HG02798 (cell line): ENCODE data around the gene NHEJ1.

Experiments used
- ATAC-seq: cut with Tn5 transposase; IDR thresholded peaks from one replicate; pipeline ENCODE4 v1.9.1; 2021; ENCODE audit warnings: mild to moderate bottlenecking; ENCODE audit not compliant: unreplicated experiment, poor library complexity

Gene NHEJ1

DNA sequence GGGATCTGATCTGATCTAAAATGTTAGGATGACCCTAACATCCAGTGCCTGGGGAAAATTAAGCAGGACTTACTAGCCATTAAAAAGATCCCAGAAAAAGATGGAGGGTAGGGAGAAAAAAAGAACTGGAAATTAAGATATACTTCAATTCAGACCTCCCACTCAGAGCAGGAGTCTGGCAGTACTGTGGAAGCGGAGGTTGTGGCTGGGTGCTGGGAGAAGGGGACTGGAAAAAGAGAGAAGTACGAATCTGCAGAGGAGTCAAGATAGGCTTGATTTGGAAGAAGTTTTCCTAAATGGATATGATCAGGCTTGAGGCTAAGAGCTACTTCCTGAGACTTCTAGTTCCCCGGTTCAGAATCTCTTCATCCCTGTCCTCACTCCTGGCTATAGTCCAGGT lies 66.4 kb downstream of the NHEJ1 start:
- ATAC-seq: no peak

DNA sequence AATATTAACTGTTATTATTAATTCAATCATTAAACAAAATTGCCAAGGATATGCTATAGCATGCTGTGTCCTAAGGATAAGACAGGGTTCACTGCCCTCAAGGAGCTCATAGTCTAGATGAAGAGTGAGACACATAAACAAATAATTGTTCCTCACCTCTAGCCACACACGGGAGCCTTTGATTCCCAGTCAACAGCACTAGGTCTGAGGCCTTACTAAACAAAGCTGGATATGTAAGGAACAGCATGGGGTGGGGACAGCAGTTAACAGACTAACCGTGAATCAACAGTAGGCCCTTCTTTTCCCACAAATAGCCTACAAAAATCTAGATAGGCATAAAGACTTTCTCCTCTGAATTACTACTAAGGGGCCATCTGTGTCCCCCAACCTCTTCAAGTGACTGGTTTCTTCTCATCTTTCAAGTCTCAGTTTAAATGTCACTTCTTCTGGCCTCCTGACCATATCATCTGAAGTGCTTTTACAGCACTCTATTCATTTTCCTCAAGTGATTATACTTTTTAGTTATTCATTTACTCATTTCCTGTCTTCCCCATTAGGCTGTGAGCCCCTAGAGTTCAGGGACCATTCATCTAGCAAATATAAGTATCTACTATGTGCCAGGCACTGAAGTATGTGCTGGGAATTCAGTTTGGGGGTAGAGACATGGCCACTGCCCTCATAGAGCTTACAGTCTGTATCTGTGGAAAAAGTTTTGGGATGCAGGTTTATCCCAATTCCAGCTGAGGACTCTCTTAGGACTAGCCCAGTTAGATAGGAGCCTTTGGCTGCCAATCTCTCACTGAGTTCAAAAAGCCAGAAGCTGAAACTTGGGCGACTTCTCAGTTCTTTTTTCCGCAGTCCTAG lies 69.9 kb downstream of the NHEJ1 start:
- no peak for ATAC-seq

DNA sequence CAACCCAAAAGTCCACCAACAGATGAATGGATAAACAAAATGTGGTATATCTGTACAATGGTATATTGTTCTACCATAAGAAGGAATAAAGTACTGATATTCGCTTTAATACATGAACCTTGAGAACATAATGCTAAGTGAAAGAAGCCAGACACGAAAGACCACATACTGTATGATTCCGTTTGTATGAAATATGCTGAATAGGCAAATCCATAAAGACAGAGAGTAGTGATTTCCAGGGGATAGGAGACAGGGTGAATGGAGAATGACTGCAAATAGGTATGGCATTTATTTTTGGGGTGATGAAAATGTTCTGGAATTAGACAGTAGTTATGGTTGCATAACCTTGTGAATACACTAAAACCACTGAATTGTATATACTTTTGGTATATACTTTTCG lies 71.3 kb downstream of the NHEJ1 start:
- no peak for ATAC-seq

DNA sequence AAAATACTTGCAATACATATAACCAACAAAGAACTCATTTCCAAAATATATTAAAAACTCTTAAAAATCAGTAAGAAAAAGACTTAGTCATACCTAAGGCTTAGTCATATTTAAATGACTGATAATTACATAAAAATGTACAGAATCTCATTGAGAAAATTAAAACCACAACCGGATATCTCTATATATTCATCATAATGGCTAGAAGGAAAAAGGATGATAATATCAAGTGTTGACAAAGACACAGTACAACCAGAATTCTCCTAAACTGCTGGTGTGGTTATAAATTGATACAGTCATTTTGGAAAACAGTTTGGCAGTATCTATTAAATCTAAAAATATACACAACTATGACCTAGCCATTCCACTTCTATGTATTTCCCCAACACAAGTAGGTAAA lies 72.8 kb downstream of the NHEJ1 start:
- no peak for ATAC-seq

DNA sequence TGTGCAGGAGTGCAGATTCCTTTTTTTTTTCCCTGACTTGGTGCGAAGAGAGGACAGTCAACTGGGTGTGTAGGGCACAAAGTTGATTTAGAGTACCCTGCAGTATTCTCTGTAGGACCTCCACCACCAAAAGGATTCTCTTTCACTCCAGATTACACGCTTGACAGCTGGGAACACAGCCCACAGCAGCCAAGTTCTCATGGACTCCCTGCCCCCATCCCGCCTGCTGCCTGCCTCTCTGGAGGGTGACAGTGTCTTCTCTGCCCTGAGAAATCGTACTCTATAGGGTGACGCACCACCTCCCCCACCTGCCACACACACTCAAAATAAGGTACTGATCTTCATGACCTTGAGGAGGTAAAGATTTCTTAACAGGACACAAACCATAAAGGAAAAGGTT lies 73.3 kb downstream of the NHEJ1 start:
- no peak for ATAC-seq

DNA sequence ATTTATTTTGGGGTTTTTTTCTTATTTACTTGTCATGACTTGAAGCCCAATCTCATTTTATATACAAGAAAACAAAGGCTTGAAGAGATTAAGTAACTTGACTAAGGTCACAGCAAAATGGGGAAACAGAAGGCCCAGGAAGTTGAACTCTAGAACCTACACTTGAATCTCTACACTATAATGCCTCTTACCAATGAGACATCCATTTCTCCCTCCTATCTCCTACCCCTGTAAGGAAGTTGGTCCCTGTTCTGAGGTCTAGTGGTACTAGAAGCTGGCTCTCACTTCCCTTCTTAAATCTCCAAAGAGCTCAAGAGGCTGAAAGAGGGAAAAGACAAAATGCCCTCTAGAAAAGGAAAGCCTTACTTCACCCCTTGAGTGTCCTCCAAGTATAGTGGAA lies 74.4 kb downstream of the NHEJ1 start:
- no peak for ATAC-seq

DNA sequence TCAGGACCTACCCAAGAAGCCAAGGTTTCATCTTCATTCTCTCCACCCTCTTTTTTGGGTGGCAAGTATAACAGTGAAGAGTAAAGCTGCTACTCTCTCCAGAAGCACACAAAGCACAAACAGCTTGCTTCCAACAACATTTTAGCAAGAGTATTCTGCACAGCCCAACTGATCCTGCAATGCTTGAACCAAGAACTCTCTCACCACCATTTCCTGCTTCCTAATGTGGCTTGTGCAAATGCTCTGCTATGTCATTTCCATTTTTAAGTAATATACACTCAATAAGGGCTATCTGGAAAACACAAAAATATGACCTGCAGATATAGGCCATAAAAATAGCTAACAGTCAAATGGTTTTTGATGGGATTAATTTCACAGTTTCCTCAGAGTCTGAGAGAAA lies 75.8 kb downstream of the NHEJ1 start:
- no peak for ATAC-seq

DNA sequence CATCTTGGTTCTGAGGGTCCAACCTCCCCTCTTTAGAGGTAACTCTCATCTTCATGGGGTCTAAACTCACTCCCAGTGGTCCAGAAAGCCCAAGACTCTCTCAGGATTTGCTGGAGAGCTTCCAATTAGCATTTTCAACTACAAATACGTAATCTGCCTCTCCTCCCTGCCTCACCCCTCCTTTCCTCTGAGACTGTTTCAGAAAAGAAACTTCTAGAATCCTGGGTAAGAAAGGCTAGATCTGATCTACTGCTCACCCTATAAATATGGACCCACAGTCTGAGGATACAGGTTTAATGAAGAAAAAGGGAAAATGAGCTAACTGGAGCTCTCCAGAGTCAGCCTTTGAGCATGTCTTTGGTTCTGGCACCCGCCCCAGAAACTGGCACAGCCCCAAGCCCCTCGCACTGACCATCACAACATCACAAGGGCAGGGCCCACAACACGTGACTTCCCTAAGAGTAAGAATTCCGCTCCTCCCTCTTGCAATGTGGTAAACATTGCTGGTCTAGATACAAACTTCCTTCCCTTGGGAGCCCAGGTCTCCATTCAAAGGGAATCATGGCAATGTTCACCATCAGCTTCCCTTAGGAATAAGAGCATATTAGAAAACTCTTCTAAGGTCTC lies 78.2 kb downstream of the NHEJ1 start:
- no peak for ATAC-seq

DNA sequence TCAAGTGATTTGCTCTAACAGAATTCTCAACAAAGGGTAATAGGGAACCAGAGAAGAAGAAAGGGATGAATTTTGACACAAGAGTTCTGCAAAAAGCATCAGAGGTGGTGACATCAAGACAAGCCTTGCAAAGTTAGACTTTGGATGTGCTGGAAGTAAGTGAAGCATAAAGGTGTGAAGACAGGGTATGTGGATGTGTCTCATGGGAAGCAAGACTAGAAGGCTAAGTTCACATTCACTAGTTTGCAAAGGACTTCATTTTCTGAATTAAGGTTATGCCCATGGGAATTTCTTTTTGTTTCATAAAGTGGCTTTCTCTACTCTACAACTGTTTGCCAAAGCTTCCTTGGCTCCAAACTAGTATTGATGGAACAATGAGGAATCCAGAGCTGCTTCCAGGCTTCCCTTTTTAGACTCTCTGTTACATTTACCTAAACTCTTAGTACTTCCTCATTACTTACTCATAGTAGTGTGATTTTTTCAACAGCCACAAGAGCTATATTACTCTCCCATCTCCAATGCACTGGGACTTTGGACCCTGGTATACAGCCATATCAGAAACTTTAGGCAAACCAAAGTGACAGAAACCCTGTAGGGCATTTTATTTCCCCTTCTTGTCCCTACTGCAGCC lies 78.8 kb downstream of the NHEJ1 start:
- no peak for ATAC-seq

DNA sequence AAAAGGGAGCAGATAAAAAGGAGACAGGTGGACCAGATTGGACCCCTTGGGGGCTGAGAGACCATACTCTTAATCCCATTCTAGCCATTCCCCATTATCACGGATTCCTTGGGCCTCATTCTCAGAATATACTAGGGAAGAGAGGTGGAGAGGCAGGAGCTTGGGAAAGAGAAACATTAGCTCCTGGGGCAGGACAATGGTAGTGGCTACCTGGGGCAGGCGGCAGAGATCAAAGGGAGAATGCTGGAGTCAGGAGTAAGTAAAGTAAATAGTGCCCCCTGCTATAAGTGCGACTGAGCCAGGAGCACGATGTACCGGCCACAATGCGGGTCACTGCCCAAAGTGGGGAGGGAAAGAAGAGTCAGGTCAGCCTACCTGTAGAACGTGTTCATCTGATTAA lies 79.5 kb downstream of the NHEJ1 start:
- ATAC-seq: no peak

DNA sequence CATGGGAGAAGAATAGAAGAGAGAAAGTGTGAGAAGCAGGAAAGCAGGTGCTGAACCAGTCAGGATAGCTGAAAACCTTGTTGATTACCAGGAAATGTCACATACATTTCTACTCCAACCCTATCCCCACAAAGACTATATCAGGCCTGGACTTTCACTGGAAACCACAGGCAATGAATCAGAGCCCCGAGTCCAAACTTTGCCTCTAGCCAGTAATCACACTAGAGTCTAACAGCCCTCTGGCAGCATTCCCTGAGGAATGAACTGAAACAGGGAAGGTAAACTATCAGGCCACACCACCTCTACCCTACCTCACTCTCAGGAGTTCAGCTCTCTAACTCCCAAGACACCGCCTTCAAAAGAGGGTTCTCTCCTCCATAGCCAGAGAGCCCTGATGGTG lies 81.2 kb downstream of the NHEJ1 start:
- no peak for ATAC-seq

DNA sequence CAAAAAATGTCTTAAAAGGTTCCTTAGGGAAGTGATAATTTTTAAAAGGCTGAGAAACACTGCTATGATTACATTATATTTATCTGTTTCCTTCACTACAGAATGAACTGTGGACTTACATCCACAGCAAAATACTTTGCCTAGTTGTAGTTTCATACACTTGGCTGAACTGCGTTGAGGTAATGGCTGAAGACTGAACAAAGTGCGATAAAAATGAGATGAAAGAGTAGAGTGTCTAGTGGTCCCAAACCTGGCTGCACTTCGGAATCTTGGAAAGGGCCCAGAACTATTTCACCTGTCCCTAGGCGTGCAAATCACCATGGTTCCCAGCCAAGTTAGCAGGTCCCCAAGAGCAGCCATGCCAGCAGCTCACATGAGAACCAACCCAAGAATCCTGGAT lies 81.7 kb downstream of the NHEJ1 start:
- no peak for ATAC-seq

DNA sequence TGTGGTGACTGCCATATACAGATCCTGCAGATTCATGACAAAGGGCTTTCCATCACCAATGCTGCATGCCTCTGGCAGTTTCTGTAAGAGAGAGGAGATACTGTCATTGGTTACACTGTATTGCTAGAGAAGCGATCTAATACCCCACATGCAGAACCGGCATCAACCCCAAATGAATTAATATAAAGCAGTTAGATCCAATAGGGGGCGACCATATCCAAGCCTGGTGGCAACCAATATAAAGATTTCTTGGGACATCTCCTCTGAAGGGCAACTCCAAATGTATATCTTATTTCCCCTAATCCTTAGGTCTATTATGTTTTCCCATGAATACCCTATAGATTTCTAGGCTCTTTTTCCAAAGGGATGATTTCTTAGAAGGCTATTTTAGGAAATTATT lies 82.5 kb downstream of the NHEJ1 start:
- ATAC-seq: no peak

DNA sequence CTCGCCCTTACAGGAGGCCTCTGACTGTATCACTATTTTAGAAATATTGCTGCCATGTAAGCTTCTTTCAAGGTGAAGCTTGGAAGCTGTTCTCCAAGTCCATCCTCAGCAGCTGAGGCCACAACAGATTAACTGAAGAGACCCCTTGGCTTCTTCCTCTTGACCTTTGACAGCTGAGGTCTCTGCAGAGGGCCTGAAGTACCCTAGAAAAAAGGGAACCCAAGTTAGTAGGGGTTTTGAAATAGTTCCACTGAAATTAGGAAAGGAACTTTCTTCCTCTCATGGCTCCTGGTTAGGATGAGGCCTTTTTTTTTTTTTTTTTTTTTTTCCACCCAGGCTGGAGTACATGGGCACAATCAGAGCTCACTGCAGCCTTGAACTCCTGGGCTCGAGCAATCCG lies 84.4 kb downstream of the NHEJ1 start:
- no peak for ATAC-seq

DNA sequence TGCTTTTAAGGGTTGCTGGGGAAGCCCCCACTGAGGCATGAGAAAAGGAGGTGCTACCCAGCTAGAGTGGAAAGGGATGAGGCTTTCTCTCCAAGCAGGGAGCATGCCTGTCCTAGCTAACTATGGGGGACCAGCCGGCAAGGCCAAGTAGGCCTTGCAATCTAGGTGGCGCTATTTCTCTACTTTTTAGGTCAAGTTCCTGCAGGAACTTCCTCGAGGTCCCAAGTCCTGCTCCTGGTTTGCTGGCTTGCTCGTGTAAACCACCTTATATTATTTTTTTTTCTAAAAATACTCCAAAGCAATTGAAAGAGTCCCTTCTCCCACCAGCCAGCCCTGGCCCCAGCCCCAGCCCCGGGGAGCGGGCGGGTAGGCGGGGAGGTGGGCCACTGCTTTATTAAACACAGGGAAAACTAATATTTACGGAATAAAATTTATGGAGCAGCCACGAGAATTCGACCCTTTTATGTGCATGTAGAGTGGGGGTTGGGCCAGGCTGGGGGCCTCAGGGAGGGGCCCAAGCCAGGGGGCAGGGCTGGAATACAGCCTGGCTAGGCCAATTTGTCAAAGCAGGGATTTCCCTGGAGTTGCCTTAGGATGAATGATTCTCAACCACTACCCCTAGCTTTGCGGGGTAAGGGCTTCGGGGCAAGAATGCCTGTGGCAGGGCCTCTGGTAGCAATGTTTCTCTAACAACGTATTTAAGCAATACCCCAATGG lies 87.0 kb downstream of the NHEJ1 start:
- ATAC-seq: no peak

DNA sequence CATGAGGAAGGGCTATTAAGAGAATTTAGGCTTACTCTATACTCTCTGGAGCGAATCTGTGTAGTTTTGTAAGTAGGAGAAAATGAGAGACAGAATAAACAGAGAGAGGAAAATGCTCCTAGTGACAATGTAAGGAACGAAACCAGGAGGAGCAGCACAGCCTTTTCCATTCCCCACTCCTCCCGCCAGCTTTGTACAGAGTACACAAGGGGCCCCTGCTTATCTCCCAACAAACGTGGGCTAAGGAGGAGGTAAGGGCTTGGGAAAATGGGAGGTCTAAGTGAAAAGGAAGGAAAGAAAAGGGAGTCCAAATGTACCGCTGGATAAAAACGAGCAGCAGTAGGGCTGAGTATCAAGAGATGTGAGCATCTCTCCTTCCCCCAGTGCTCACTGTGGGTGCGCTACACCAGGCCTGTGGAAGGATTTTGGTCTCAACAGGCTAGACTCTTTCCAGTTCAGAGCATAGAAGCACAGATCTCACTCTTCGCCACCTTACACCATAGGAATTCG lies 87.8 kb downstream of the NHEJ1 start:
- no peak for ATAC-seq

DNA sequence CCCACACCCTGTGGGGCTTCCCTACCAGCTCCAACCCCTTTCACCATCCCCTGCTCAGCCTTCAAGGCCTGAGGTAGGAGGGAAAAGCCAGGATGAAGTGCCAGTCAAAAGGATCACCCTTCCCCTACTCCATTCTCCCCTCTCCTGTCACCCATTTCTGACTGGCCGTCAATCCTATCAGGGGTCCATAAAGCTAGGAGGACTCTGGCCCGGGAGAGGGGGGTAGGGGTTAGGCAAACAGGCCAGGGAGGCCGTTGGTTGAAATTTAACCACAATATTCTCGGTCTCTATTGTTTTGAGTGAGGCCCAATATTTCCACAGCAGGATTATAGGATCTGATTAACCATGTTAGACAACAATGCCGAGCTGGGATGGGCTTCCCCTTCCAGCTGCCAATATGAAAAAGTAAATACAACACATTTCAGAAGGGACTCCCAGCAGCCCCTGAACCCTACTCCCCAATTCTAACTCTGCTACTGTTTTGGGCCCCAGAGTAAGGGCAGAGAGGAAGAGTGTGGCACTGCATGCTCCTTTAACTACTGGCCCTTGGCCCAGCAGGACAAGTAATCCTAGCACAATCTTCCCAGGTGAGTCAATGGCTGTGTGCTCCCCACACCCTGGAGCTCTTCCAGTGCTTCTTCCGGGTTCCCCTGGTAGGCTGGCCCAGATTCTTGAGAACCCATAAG lies 89.3 kb downstream of the NHEJ1 start:
- no peak for ATAC-seq

DNA sequence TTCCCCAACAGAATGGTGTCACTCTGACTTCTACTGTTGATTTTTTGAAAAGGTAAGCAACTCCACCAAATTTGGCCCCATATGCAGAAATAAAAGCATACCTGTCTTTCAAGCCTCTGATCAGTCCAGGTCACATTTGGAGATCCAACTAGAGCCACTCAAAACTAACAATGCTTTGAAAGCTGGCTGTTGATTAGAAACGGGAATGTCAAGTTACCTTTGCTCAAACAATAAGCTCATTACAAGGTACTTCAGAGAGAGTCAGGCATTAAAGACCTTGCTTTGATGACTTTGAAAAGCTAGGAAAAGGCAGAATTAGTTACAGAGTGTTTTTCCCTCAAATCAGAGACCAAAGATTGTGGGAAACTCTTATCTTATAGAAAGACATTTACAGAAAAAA lies 95.1 kb downstream of the NHEJ1 start:
- no peak for ATAC-seq

DNA sequence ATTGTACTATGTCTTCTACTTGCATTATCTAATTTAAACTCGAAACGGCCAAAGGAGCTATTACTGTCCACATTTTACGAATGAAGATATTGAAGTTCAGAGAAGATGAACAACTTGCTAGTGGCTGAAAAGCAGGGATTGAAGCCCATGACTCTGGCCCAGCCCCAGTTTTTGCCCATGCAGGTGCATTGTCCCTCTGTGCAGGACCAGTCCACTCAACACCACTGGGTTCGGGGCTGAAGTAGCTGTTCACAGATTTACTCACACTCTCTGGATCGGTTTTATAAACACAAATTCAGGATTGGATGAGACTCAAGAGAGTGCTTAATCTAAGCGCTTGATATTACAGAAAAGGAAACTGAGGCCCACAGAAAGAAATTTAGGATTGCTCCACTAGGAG lies 98.5 kb downstream of the NHEJ1 start:
- no peak for ATAC-seq
